ENCODE measurements around the gene RNF208.
"Not testable (repeated sequence)": the region's sequence is repeated elsewhere in the genome, so short reads cannot be mapped to it uniquely, and the experiment has no call there.

Gene RNF208

GRCh38 chr9:137222190-137223077 is at the start of gene RNF208:
RNF208 (minus strand) TSS chr9:137222240; CDS start chr9:137221212, 1,028 bp downstream.
- peak; percentile 24 for DNase-seq

- DNase-seq: no peak
These were observed 49.6 kb upstream of the RNF208 start for GRCh38 chr9:137271696-137272076.

GRCh38 chr9:137270929-137271695 is 49.1 kb upstream of the RNF208 start:
- peak; percentile 59 for DNase-seq

- DNase-seq: no peak
These were observed 47.3 kb upstream of the RNF208 start for GRCh38 chr9:137269231-137269772.

- DNase-seq: no peak
These were observed 46.6 kb upstream of the RNF208 start for GRCh38 chr9:137268538-137269201.

GRCh38 chr9:137267933-137268355 is 45.9 kb upstream of the RNF208 start:
- no peak for DNase-seq

- no peak for DNase-seq
These were observed 44.8 kb upstream of the RNF208 start for GRCh38 chr9:137266585-137267453.

GRCh38 chr9:137266162-137266527 is 44.1 kb upstream of the RNF208 start:
- no peak for DNase-seq

GRCh38 chr9:137265496-137266161 is 43.6 kb upstream of the RNF208 start:
- DNase-seq: no peak

GRCh38 chr9:137264067-137264466 is 42.0 kb upstream of the RNF208 start:
- no peak for DNase-seq

GRCh38 chr9:137263506-137263905 is 41.5 kb upstream of the RNF208 start:
- DNase-seq: no peak

GRCh38 chr9:137262909-137263285 is 40.9 kb upstream of the RNF208 start:
- DNase-seq: no peak

GRCh38 chr9:137262173-137262908 is 40.3 kb upstream of the RNF208 start:
- DNase-seq: not testable (repeated sequence)

- DNase-seq: no peak
These were observed 34.8 kb upstream of the RNF208 start for GRCh38 chr9:137256856-137257255.

GRCh38 chr9:137256362-137256761 is 34.3 kb upstream of the RNF208 start:
- DNase-seq: no peak

GRCh38 chr9:137255448-137256114 is 33.5 kb upstream of the RNF208 start:
- DNase-seq: no peak

GRCh38 chr9:137254624-137255447 is 32.8 kb upstream of the RNF208 start, which contains the start of gene NELFB:
NELFB (plus strand) TSS chr9:137255327.
- peak; percentile 98 for DNase-seq

- DNase-seq: no peak
These were observed 31.9 kb upstream of the RNF208 start for GRCh38 chr9:137253717-137254623.
